SK-N-SH (cell line): Measurements from ENCODE around the gene TMC1. TPM values are rescaled to one million over a fixed set of nuclear protein-coding genes. Genes with fewer than 3 reads are reported as not detected.

Experiments
- CTCF ChIA-PET: fragments of 300-600, 350-600 bp; formaldehyde crosslinking; extraction: SDS; loops from one replicate; lab custom pipeline; 2021; lab: Yijun Ruan, JAX
- POLR2A ChIA-PET: fragments of 350-600 bp; sonication (Branson Sonifier 250); formaldehyde crosslinking; extraction: SDS; loops from one replicate; lab custom pipeline; 2020; ENCODE audit warnings: antibody characterized with exemption, inconsistent platforms; lab: Yijun Ruan, JAX
- DNase-seq: peaks from one replicate; pipeline ENCODE4 v3.0.0; 2012
- H2AFZ ChIP-seq: fragments of 200-600 bp; sonication (generic); 2 replicates; pipeline ENCODE4 v1.8.1; 2016; ENCODE audit warnings: antibody characterized with exemption, mild to moderate bottlenecking, low read depth
- H3F3A ChIP-seq: fragments of 200-600 bp; sonication (generic); replicated peaks from 2 replicates; pipeline ENCODE3; 2016; ENCODE audit warnings: antibody characterized with exemption, mild to moderate bottlenecking; ENCODE audit not compliant: insufficient read depth
- H3K27ac ChIP-seq, 2 experiments: fragments of 200-500 bp in 1 of 2; fragments of 200-600 bp in 1 of 2; sonication (Bioruptor generic) in 1 of 2; sonication (generic), shearing (Covaris generic) in 1 of 2; 2 replicates each; pipeline versions ENCODE4 v1.5.1 to v1.6.1; 2014 to 2016; ENCODE audit warnings: low read depth in 2 of 2, inconsistent platforms in 1 of 2, low read length in 1 of 2, mild to moderate bottlenecking in 1 of 2, mixed read lengths in 1 of 2
- H3K27me3 ChIP-seq: fragments of 200-600 bp; sonication (generic), shearing (Covaris generic); 2 replicates; pipeline ENCODE4 v1.6.1; 2016; ENCODE audit warnings: mixed run types; ENCODE audit not compliant: insufficient read depth
- H3K36me3 ChIP-seq, 2 experiments: fragments of 200-500 bp in 1 of 2; fragments of 200-600 bp in 1 of 2; sonication (Bioruptor generic) in 1 of 2; sonication (generic) in 1 of 2; replicated peaks in 1 of 2; 2 replicates each; pipeline versions ENCODE3 to v1.5.1; 2014 to 2016; ENCODE audit warnings: low read length in 1 of 2, mild to moderate bottlenecking in 1 of 2; ENCODE audit not compliant: insufficient read depth in 2 of 2, control insufficient read depth in 1 of 2
- H3K4me1 ChIP-seq, 2 experiments: fragments of 200-500 bp in 1 of 2; fragments of 200-600 bp in 1 of 2; sonication (Bioruptor generic) in 1 of 2; sonication (generic), shearing (Covaris generic) in 1 of 2; 2 replicates each; pipeline versions ENCODE4 v1.5.1 to v1.6.1; 2014 to 2016; ENCODE audit warnings: low read depth in 1 of 2, low read length in 1 of 2, mixed run types in 1 of 2; ENCODE audit not compliant: insufficient read depth in 2 of 2, control insufficient read depth in 1 of 2
- H3K4me2 ChIP-seq: fragments of 200-600 bp; sonication (generic), shearing (Covaris generic); 2 replicates; pipeline ENCODE4 v1.6.1; 2017; ENCODE audit warnings: mixed run types
- H3K4me3 ChIP-seq, 2 experiments: fragments of 200-500 bp in 1 of 2; fragments of 200-600 bp in 1 of 2; sonication (Bioruptor generic) in 1 of 2; sonication (generic), shearing (Covaris generic) in 1 of 2; 2 replicates each; pipeline versions ENCODE4 v1.5.1 to v1.8.1; 2014 to 2016; ENCODE audit warnings: low read depth in 2 of 2, inconsistent platforms in 1 of 2, low read length in 1 of 2, mild to moderate bottlenecking in 1 of 2, mixed read lengths in 1 of 2, moderate library complexity in 1 of 2
- H3K79me2 ChIP-seq: fragments of 200-600 bp; sonication (generic); 2 replicates; pipeline ENCODE4 v1.8.1; 2017; ENCODE audit warnings: mild to moderate bottlenecking; ENCODE audit not compliant: insufficient read depth
- H3K9ac ChIP-seq: fragments of 200-600 bp; sonication (generic); 2 replicates; pipeline ENCODE4 v1.6.1; 2017; ENCODE audit warnings: mixed run types
- H3K9me2 ChIP-seq: fragments of 200-600 bp; sonication (generic); 2 replicates; pipeline ENCODE4 v1.6.1; 2017; ENCODE audit warnings: mixed run types
- H3K9me3 ChIP-seq: fragments of 200-600 bp; sonication (generic); 2 replicates; pipeline ENCODE4 v1.6.1; 2017; ENCODE audit warnings: mixed run types, mild to moderate bottlenecking, moderate library complexity
- H4K20me1 ChIP-seq: fragments of 200-600 bp; sonication (generic); 2 replicates; pipeline ENCODE4 v1.6.1; 2017; ENCODE audit warnings: mild to moderate bottlenecking, mixed run types; ENCODE audit not compliant: insufficient read depth
- CHD2 ChIP-seq: fragments of 150-350 bp; IDR thresholded peaks from 2 replicates; pipeline ENCODE4 v1.6.1; 2018; ENCODE audit warnings: low read length; ENCODE audit not compliant: partially characterized antibody
- EP300 ChIP-seq, 2 experiments: IDR thresholded peaks; 2 replicates each; pipeline versions ENCODE4 v1.4.0 to v1.6.1; 2012; ENCODE audit warnings: borderline replicate concordance in 1 of 2, low read depth in 1 of 2, low read length in 1 of 2
- EZH2phosphoT487 ChIP-seq: fragments of 200-600 bp; sonication (generic); IDR thresholded peaks from 2 replicates; pipeline ENCODE4 v1.6.1; 2017; ENCODE audit warnings: low read depth, mixed run types, mild to moderate bottlenecking, antibody characterized with exemption, moderate library complexity, borderline replicate concordance
- FOXM1 ChIP-seq: IDR thresholded peaks from 2 replicates; pipeline ENCODE4 v1.4.0; 2012; ENCODE audit warnings: low read depth, mild to moderate bottlenecking
- GATA2 ChIP-seq: sonication (generic); formaldehyde crosslinking; IDR thresholded peaks from 2 replicates; pipeline ENCODE4 v1.5.0; 2020; ENCODE audit warnings: mild to moderate bottlenecking, missing genetic modification reagents
- JUND ChIP-seq: IDR thresholded peaks from 2 replicates; pipeline ENCODE4 v1.4.0; 2012
- NRF1 ChIP-seq: IDR thresholded peaks from 2 replicates; pipeline ENCODE4 v1.6.1; 2012; ENCODE audit warnings: low read depth, mild to moderate bottlenecking, low read length
- RCOR1 ChIP-seq: fragments of 150-350 bp; IDR thresholded peaks from 2 replicates; pipeline ENCODE4 v1.6.1; 2017; ENCODE audit warnings: antibody characterized with exemption, low read length
- RFX5 ChIP-seq: IDR thresholded peaks from 2 replicates; pipeline ENCODE4 v1.6.1; 2012; ENCODE audit warnings: mild to moderate bottlenecking, improper control_type of control experiment, low read length
- TCF12 ChIP-seq: IDR thresholded peaks from 2 replicates; pipeline ENCODE4 v1.4.0; 2012
- TEAD4 ChIP-seq: IDR thresholded peaks from 2 replicates; pipeline ENCODE4 v1.4.0; 2012; ENCODE audit warnings: mild to moderate bottlenecking, borderline replicate concordance; ENCODE audit not compliant: insufficient read depth
- YY1 ChIP-seq: IDR thresholded peaks from 2 replicates; pipeline ENCODE4 v1.4.0; 2012; ENCODE audit warnings: low read depth, mild to moderate bottlenecking
- WGBS: methylation state at CpG from one replicate; pipeline ENCODE4 v1.1.6; 2017; ENCODE audit warnings: low lambda C conversion rate; 5-methylcytosine and 5-hydroxymethylcytosine counted together
- polyA plus RNA-seq, 3 experiments: library from polyadenylated mRNA; depleted of rRNA; stranded (reverse); fragments of >200 nt; gene quantifications; 2 replicates each; pipeline ENCODE4 v1.2.3, GENCODE V29; 2012
- TF ChIP-seq, protein P1 (sequence below): IDR thresholded peaks from 2 replicates; pipeline ENCODE4 v1.4.0; 2012; ENCODE audit warnings: low read depth, borderline replicate concordance
- TF ChIP-seq, protein P2 (sequence below): fragments of 150-350 bp; IDR thresholded peaks from 2 replicates; pipeline ENCODE4 v1.6.1; 2016; ENCODE audit warnings: mild to moderate bottlenecking, low read depth, low read length
- TF ChIP-seq, protein P3 (sequence below): fragments of 200-600 bp; sonication (generic); IDR thresholded peaks from 2 replicates; pipeline ENCODE4 v1.6.1; 2017; ENCODE audit warnings: antibody characterized with exemption, mild to moderate bottlenecking, moderate library complexity
- TF ChIP-seq, protein P4 (sequence below): IDR thresholded peaks from 2 replicates; pipeline ENCODE4 v1.6.1; 2012; ENCODE audit warnings: mild to moderate bottlenecking, low read depth, low read length, moderate library complexity
- TF ChIP-seq, protein P5 (sequence below): fragments of 150-350 bp; IDR thresholded peaks from 2 replicates; pipeline ENCODE4 v1.6.1; 2017; ENCODE audit warnings: antibody characterized with exemption, low read length, low read depth, borderline replicate concordance
- TF ChIP-seq, protein P6 (sequence below): IDR thresholded peaks from 2 replicates; pipeline ENCODE4 v1.4.0; 2012; ENCODE audit warnings: low read depth

Gene TMC1
- polyA plus RNA-seq, 1 of the 3 experiments (the other 2 are of a cell fraction), result not detected

DNA sequence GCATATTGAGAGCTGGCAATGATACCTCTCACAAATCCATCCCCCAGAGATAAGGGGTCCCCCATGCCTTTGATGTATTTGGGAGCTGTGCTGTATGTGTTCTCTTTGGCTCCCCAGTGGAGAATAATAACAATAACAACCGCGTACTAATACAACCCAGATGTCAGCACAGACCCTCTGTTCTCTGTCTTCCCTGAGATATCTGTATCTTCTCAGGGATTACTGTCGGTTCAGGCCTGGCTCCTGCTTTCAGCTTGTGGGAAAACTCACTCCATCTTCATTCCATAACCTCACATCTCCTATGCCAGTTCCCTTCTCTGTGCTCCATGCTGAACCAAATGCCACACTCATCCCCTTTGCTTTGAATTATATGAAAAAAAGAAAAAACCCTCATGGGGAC is 76.2 kb downstream of the TMC1 start:
- ChIA-PET POLR2A (no interaction called here), CTCF (interaction anchor here (1.9 kb wide), 2 partner anchors 306 to 317 kb away, joined by 4 to 12 read pairs; no protein-coding TSS in a partner anchor)
- no peak overlapping the region for H3K9ac ChIP-seq
- no peaks in the 10 kb centered on the region for H3K9me2 ChIP-seq
- H4K20me1 ChIP-seq, result no peaks in the 10 kb centered on the region
- no peak overlapping the region for H3K27ac ChIP-seq
- no peak overlapping the region for H2AFZ ChIP-seq
- H3K4me1 ChIP-seq, result no peaks in the 10 kb centered on the region
- H3K4me2 ChIP-seq, result no peak overlapping the region
- WGBS, result 41% methylated on average over 3 of the region's 3 CpGs
- DNase-seq, result no peak
- TF ChIP-seq, protein P1, sequence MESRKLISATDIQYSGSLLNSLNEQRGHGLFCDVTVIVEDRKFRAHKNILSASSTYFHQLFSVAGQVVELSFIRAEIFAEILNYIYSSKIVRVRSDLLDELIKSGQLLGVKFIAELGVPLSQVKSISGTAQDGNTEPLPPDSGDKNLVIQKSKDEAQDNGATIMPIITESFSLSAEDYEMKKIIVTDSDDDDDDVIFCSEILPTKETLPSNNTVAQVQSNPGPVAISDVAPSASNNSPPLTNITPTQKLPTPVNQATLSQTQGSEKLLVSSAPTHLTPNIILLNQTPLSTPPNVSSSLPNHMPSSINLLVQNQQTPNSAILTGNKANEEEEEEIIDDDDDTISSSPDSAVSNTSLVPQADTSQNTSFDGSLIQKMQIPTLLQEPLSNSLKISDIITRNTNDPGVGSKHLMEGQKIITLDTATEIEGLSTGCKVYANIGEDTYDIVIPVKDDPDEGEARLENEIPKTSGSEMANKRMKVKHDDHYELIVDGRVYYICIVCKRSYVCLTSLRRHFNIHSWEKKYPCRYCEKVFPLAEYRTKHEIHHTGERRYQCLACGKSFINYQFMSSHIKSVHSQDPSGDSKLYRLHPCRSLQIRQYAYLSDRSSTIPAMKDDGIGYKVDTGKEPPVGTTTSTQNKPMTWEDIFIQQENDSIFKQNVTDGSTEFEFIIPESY, result no peak
- no peak for TF ChIP-seq FOXM1
- 0 out of 2 replicates have a peak, but pooled peaks have one; percentile 4 for TF ChIP-seq TCF12
- no peaks in the 10 kb centered on the region for H3K79me2 ChIP-seq
- H3K27me3 ChIP-seq, result peaks cover 23% of the 10 kb centered on the region; the same call in 1 of the 2 replicates
- no peaks in the 10 kb centered on the region for H3K36me3 ChIP-seq
- H3K4me3 ChIP-seq, result no peak overlapping the region
- H3F3A ChIP-seq, result no peaks in the 10 kb centered on the region
- H3K9me3 ChIP-seq, result no peaks in the 10 kb centered on the region

DNA sequence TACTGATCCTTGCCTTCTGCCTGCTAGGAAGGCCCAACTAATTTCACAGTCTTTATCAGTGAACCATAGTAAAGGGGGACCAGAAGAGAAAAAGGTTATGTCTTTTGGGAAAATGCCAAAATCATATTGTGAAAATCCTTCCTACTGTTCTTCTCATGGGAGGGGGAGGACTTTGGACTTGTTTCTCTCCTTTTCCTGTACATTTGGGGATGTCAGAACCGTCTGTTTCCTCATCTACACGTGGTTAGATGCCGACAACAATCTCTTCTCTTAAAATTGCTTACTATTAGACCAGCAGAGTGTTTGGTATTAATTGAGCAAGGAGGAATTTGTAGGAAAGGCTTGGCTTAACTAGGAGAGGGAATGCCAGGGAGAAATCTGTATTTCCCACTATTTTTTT is 77.2 kb downstream of the TMC1 start:
- no peak overlapping the region for H3K4me3 ChIP-seq
- H3K4me2 ChIP-seq, result no peak overlapping the region
- no peaks in the 10 kb centered on the region for H4K20me1 ChIP-seq
- no peak overlapping the region for H3K27ac ChIP-seq
- no peaks in the 10 kb centered on the region for H3K79me2 ChIP-seq
- DNase-seq, result no peak
- H3K9me3 ChIP-seq, result no peaks in the 10 kb centered on the region
- no peak overlapping the region for H3K9ac ChIP-seq
- no peaks in the 10 kb centered on the region for H3K9me2 ChIP-seq
- peaks cover 17% of the 10 kb centered on the region; the same call in 1 of the 2 replicates for H3K27me3 ChIP-seq
- no peak overlapping the region for H2AFZ ChIP-seq
- POLR2A ChIA-PET, result no interaction called here
- H3F3A ChIP-seq, result no peaks in the 10 kb centered on the region
- no peaks in the 10 kb centered on the region for H3K36me3 ChIP-seq
- WGBS, result 22% methylated on average over 3 of the region's 3 CpGs
- no peaks in the 10 kb centered on the region for H3K4me1 ChIP-seq
- CTCF ChIA-PET, result interaction anchor here (1.1 to 1.9 kb wide), 2 partner anchors 318 to 327 kb away, joined by 3 to 12 read pairs; no protein-coding TSS in a partner anchor
- TF ChIP-seq NRF1 (no peak), GATA2 (CRISPR knock-in tag) (no peak), JUND (no peak), EZH2phosphoT487 (no peak), EP300 (IDR thresholded peaks at IDR 0.05; ENCODE audit: borderline replicate concordance in 1 of 2, low read depth in 1 of 2, low read length in 1 of 2) (no peak), RFX5 (no peak), RCOR1 (no peak), CHD2 (no peak), YY1 (no peak), TCF12 (no peak), TEAD4 (no peak)
- TF ChIP-seq, protein P2, sequence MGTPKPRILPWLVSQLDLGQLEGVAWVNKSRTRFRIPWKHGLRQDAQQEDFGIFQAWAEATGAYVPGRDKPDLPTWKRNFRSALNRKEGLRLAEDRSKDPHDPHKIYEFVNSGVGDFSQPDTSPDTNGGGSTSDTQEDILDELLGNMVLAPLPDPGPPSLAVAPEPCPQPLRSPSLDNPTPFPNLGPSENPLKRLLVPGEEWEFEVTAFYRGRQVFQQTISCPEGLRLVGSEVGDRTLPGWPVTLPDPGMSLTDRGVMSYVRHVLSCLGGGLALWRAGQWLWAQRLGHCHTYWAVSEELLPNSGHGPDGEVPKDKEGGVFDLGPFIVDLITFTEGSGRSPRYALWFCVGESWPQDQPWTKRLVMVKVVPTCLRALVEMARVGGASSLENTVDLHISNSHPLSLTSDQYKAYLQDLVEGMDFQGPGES, result no peak
- TF ChIP-seq, protein P3, sequence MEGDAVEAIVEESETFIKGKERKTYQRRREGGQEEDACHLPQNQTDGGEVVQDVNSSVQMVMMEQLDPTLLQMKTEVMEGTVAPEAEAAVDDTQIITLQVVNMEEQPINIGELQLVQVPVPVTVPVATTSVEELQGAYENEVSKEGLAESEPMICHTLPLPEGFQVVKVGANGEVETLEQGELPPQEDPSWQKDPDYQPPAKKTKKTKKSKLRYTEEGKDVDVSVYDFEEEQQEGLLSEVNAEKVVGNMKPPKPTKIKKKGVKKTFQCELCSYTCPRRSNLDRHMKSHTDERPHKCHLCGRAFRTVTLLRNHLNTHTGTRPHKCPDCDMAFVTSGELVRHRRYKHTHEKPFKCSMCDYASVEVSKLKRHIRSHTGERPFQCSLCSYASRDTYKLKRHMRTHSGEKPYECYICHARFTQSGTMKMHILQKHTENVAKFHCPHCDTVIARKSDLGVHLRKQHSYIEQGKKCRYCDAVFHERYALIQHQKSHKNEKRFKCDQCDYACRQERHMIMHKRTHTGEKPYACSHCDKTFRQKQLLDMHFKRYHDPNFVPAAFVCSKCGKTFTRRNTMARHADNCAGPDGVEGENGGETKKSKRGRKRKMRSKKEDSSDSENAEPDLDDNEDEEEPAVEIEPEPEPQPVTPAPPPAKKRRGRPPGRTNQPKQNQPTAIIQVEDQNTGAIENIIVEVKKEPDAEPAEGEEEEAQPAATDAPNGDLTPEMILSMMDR, result no peak
- TF ChIP-seq, protein P4, sequence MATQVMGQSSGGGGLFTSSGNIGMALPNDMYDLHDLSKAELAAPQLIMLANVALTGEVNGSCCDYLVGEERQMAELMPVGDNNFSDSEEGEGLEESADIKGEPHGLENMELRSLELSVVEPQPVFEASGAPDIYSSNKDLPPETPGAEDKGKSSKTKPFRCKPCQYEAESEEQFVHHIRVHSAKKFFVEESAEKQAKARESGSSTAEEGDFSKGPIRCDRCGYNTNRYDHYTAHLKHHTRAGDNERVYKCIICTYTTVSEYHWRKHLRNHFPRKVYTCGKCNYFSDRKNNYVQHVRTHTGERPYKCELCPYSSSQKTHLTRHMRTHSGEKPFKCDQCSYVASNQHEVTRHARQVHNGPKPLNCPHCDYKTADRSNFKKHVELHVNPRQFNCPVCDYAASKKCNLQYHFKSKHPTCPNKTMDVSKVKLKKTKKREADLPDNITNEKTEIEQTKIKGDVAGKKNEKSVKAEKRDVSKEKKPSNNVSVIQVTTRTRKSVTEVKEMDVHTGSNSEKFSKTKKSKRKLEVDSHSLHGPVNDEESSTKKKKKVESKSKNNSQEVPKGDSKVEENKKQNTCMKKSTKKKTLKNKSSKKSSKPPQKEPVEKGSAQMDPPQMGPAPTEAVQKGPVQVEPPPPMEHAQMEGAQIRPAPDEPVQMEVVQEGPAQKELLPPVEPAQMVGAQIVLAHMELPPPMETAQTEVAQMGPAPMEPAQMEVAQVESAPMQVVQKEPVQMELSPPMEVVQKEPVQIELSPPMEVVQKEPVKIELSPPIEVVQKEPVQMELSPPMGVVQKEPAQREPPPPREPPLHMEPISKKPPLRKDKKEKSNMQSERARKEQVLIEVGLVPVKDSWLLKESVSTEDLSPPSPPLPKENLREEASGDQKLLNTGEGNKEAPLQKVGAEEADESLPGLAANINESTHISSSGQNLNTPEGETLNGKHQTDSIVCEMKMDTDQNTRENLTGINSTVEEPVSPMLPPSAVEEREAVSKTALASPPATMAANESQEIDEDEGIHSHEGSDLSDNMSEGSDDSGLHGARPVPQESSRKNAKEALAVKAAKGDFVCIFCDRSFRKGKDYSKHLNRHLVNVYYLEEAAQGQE, result no peak
- TF ChIP-seq, protein P5, sequence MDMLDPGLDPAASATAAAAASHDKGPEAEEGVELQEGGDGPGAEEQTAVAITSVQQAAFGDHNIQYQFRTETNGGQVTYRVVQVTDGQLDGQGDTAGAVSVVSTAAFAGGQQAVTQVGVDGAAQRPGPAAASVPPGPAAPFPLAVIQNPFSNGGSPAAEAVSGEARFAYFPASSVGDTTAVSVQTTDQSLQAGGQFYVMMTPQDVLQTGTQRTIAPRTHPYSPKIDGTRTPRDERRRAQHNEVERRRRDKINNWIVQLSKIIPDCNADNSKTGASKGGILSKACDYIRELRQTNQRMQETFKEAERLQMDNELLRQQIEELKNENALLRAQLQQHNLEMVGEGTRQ, result no peak
- TF ChIP-seq, protein P6, sequence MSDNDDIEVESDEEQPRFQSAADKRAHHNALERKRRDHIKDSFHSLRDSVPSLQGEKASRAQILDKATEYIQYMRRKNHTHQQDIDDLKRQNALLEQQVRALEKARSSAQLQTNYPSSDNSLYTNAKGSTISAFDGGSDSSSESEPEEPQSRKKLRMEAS, result no peak
